ENCODE measurements around the gene SSBP2. TPM values are rescaled to one million over a fixed set of nuclear protein-coding genes. Genes with fewer than 3 reads are reported as not detected.

Gene SSBP2
- total and polyA plus RNA-seq, 2 of the 8 experiments (the other 6 are each of a cell fraction or from before 2014, with no cell fraction given), result 21.5 to 36.2 TPM

GRCh38 chr5:81779125-81779915 is 28.4 kb upstream of the SSBP2 start:
- no peak overlapping the region for H4K5ac ChIP-seq (ENCODE audit: insufficient read length, low read depth, low read length)
- H2BK12ac ChIP-seq (ENCODE audit: low read depth, low read length), result no peak overlapping the region
- TF ChIP-seq TAF7 (optimal IDR thresholded peaks at IDR 0.05; ENCODE audit: borderline replicate concordance, low read depth, low read length) (no peak), TBP (IDR thresholded peaks at IDR 0.05; ENCODE audit: low read depth, low read length) (no peak), SAP30 (IDR thresholded peaks at IDR 0.05; ENCODE audit: insufficient read depth, insufficient replicate concordance, low read length) (no peak), SIRT6 (IDR thresholded peaks at IDR 0.05; ENCODE audit: low read length) (no peak), TEAD4 (IDR thresholded peaks at IDR 0.05; ENCODE audit: low read depth, low read length) (no peak), YY1 (IDR thresholded peaks at IDR 0.05; ENCODE audit: low read depth, low read length) (no peak), JUND (IDR thresholded peaks at IDR 0.05; ENCODE audit: low read length) (no peak), NRF1 (IDR thresholded peaks at IDR 0.05; ENCODE audit: low read depth, low read length) (no peak), POU5F1 (IDR thresholded peaks at IDR 0.05; ENCODE audit: low read depth, low read length) (no peak), HDAC6 (IDR thresholded peaks at IDR 0.05; ENCODE audit: low read depth, low read length) (no peak), POLR2A (IDR thresholded peaks at IDR 0.05; ENCODE audit: control extremely low read depth in 1 of 2, low read depth in 2 of 2, low read length in 2 of 2) (no peak), RNF2 (IDR thresholded peaks at IDR 0.05; ENCODE audit: borderline replicate concordance, low read depth, low read length, missing control alignments, poor library complexity, severe bottlenecking) (no peak)
- TF ChIP-seq, protein P1, sequence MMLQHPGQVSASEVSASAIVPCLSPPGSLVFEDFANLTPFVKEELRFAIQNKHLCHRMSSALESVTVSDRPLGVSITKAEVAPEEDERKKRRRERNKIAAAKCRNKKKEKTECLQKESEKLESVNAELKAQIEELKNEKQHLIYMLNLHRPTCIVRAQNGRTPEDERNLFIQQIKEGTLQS (IDR thresholded peaks at IDR 0.05; ENCODE audit: insufficient read depth, low read depth, low read length), result no peak
- WGBS, 2 experiments (ENCODE audit: extremely low coverage in 1 of 2, insufficient coverage in 1 of 2, insufficient read length in 1 of 2, insufficient replicate concordance in 2 of 2, low coverage in 1 of 2, low lambda C conversion rate in 2 of 2, missing lambda C conversion rate in 1 of 2), result 85% methylated on average over 5 of the region's 5 CpGs; no CpG with 5 or more reads in 1 of the 2 experiments
- no peak overlapping the region for H2AK5ac ChIP-seq (ENCODE audit: low read depth, low read length)
- FAIRE-seq (no peak), DNase-seq (ENCODE audit: low read depth in 1 of 2, low spot score in 2 of 2) (no peak)
- H3K23ac ChIP-seq (ENCODE audit: insufficient read length), result no peak overlapping the region
- no peak overlapping the region for H4K91ac ChIP-seq (replicated peaks; ENCODE audit: insufficient read length, low read length)
- H3K36me3 ChIP-seq (ENCODE audit: control insufficient read depth in 2 of 4, insufficient read depth in 4 of 4, low read length in 3 of 4), result no peaks in the 10 kb centered on the region
- ChIA-PET CTCF (ENCODE audit: partially characterized antibody) (interaction anchor here (0.6 to 2.0 kb wide), 4 partner anchors 10 to 85 kb away, joined by 3 to 6 read pairs (median 5); no protein-coding TSS in a partner anchor), POLR2A (ENCODE audit: partially characterized antibody) (no interaction called here)
- no peaks in the 10 kb centered on the region for H3K9me3 ChIP-seq (ENCODE audit: insufficient read depth in 2 of 2, low read depth in 1 of 2, low read length in 1 of 2)
- H2BK120ac ChIP-seq (replicated peaks; ENCODE audit: low read depth, low read length), result no peak overlapping the region
- H3K79me1 ChIP-seq (ENCODE audit: low read depth, low read length), result no peaks in the 10 kb centered on the region
- H3K4ac ChIP-seq (replicated peaks; ENCODE audit: insufficient read length, low read depth, low read length), result no peak overlapping the region
- H2AFZ ChIP-seq (ENCODE audit: low read length), result peak overlapping the region; percentile 7; the same call in 1 of the 2 replicates
- peaks cover 0 to 4% (median 0%) of the 10 kb centered on the region in 4 experiments; a peak in 1 of 7 replicates for H3K4me1 ChIP-seq (replicated peaks in 1 of 4; ENCODE audit: control insufficient read depth in 3 of 4, insufficient read depth in 4 of 4, low read length in 3 of 4)
- no peak overlapping the region for H2BK20ac ChIP-seq (ENCODE audit: low read length)
- no peak overlapping the region for H3K4me2 ChIP-seq (ENCODE audit: insufficient read depth in 1 of 2, low read depth in 2 of 2, low read length in 2 of 2)
- H2BK5ac ChIP-seq (ENCODE audit: low read depth, low read length), result no peak overlapping the region
- no peak overlapping the region for H3K18ac ChIP-seq (ENCODE audit: extremely low read depth, low read length)
- H3K14ac ChIP-seq (ENCODE audit: insufficient read length), result no peak overlapping the region
- no peaks in the 10 kb centered on the region; a peak in 1 of 7 replicates for H3K27me3 ChIP-seq (replicated peaks in 1 of 4; ENCODE audit: control insufficient read depth in 3 of 4, extremely low read depth in 1 of 4, insufficient read depth in 3 of 4, low read length in 3 of 4)
- H2BK15ac ChIP-seq (ENCODE audit: low read length), result no peak overlapping the region
- no peaks in the 10 kb centered on the region for H3K79me2 ChIP-seq (ENCODE audit: control insufficient read depth in 1 of 2, insufficient read depth in 2 of 2, low read length in 2 of 2)
- no peaks in the 10 kb centered on the region for H3K23me2 ChIP-seq (ENCODE audit: low read depth, low read length)
- no peak overlapping the region for H4K8ac ChIP-seq (ENCODE audit: extremely low read depth, insufficient read depth, low read length)
- no peak overlapping the region for H3K9ac ChIP-seq (replicated peaks in 1 of 4; ENCODE audit: extremely low read depth in 1 of 4, low read depth in 3 of 4, low read length in 3 of 4)
- H3K56ac ChIP-seq (replicated peaks; ENCODE audit: insufficient read length, low read depth, low read length), result no peak overlapping the region
- H3K4me3 ChIP-seq (ENCODE audit: extremely low read depth in 1 of 4, insufficient read depth in 2 of 4, low read depth in 3 of 4, low read length in 4 of 4), result no peak overlapping the region
- H3K27ac ChIP-seq (ENCODE audit: low read depth, low read length), result no peak overlapping the region
- H4K20me1 ChIP-seq (replicated peaks in 1 of 2; ENCODE audit: control insufficient read depth in 1 of 2, insufficient read depth in 2 of 2, low read length in 2 of 2), result no peaks in the 10 kb centered on the region
